ENCODE results near the gene PLXNA4. TPM values are rescaled to one million over a fixed set of nuclear protein-coding genes. Genes with fewer than 3 reads are reported as not detected.
A peak's percentile ranks its signal among the peaks of the same experiment; 100 is the strongest.

The PLXNA4 gene
- total and polyA plus RNA-seq, 9 of the 15 experiments (the other 6 are each of a cell fraction or from before 2014, with no cell fraction given), result under 0.01 to 0.09 TPM; not detected in 7

DNA sequence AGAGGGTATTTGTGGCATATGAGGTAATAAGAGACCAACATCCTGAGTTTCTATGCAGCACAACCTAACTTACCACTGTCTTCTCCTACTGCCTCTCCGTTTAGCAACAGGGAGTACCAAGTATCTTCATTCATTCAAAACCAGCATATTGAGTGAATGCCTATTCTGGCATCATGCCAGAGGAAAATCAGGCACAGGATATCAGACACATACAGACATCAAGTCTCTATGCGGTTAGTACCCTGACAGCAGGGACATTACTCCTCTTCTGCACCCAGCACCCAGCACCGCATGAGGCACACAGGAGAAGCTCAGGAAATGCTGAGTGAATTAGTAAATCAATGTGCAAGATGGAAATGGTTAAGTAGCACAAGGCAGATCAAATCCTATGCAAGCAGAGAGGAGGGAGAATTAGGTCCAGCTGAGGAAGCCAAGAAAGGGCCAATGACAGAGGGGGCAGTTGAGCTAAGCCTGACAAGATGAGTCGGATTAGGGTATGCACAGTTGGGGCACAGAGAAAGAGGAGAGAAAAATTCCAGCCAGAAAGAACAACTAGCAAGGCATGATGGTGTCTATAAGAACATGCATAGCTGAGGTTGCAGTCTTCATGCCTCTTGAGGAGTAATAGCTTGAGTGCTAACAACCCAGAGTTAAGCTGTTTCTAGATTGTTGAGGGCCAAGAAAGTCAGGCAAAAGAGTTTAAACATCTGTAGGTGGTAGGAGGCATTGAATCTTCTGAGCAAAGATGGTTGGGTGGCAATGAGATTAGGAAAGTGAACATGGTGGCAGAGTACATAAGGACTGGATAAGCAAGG lies 146.0 kb downstream of the PLXNA4 start:
- H3K9me3 ChIP-seq (replicated peaks; ENCODE audit: control insufficient read depth, insufficient read depth, low read depth, low read length), result no peaks in the 10 kb centered on the region
- no peak overlapping the region for H3K27ac ChIP-seq (ENCODE audit: extremely low read depth, low read depth, low read length)
- in situ Hi-C loops (cut with MboI), result no loop called here
- no peak overlapping the region for H3K4me3 ChIP-seq
- ChIA-PET POLR2A (no interaction called here), CTCF (ENCODE audit: low intra/inter-chr PET ratio) (interaction anchor here (0.5 kb wide), 1 partner anchor 771 kb away, joined by 5 read pairs; no protein-coding TSS in a partner anchor)
- H3K9ac ChIP-seq (ENCODE audit: insufficient read depth in 1 of 2, low read depth in 2 of 2, low read length in 2 of 2), result no peak overlapping the region
- ATAC-seq (no peak), FAIRE-seq (no peak), DNase-seq (ENCODE audit: extremely low read depth in 1 of 4, low spot score in 3 of 4) (no peak)
- H2AFZ ChIP-seq (ENCODE audit: low read depth, low read length), result no peak overlapping the region
- no peak overlapping the region for H3K4me2 ChIP-seq (ENCODE audit: insufficient read depth, low read length)
- no peaks in the 10 kb centered on the region; a peak in 2 of 5 replicates for H3K4me1 ChIP-seq (replicated peaks in 1 of 2; ENCODE audit: control insufficient read depth in 2 of 2, insufficient read depth in 2 of 2, low read length in 2 of 2)
- H3K9me1 ChIP-seq (ENCODE audit: control insufficient read depth, insufficient read depth, low read length), result no peaks in the 10 kb centered on the region
- no peaks in the 10 kb centered on the region for H4K20me1 ChIP-seq (replicated peaks; ENCODE audit: control insufficient read depth, insufficient read depth, low read length)
- no peaks in the 10 kb centered on the region for H3K36me3 ChIP-seq (ENCODE audit: control insufficient read depth, insufficient read depth, low read length)
- 0% methylated on average over 4 of the region's 4 CpGs for WGBS (ENCODE audit: insufficient coverage, low coverage, missing lambda C conversion rate)
- peaks cover 4 to 46% of the 10 kb centered on the region in 2 experiments; a peak in 3 of 5 replicates for H3K27me3 ChIP-seq (ENCODE audit: control insufficient read depth in 2 of 2, insufficient read depth in 2 of 2, low read length in 2 of 2)
- intact Hi-C loops (cut with micrococcal nuclease), result no loop called here
- BruUV-seq (replicated peaks), result no TSS peak
- H3K79me2 ChIP-seq (ENCODE audit: control insufficient read depth, insufficient read depth, low read length), result no peaks in the 10 kb centered on the region
- TF ChIP-seq NFIX (CRISPR knock-in tag; IDR thresholded peaks at IDR 0.05; ENCODE audit: low read depth) (peak; percentile 82), CLOCK (CRISPR knock-in tag; IDR thresholded peaks at IDR 0.05; ENCODE audit: borderline replicate concordance) (no peak), ZBTB34 (CRISPR knock-in tag; IDR thresholded peaks at IDR 0.05) (no peak), CREB1 (IDR thresholded peaks at IDR 0.05) (no peak), CREB1 (CRISPR knock-in tag; IDR thresholded peaks at IDR 0.05) (no peak), HMBOX1 (IDR thresholded peaks at IDR 0.05) (no peak), ZKSCAN3 (CRISPR knock-in tag; IDR thresholded peaks at IDR 0.05) (no peak), ZNF766 (CRISPR knock-in tag; conservative IDR thresholded peaks at IDR 0.05) (no peak), C11orf30 (IDR thresholded peaks at IDR 0.05; ENCODE audit: low read depth) (no peak), NFIC (IDR thresholded peaks at IDR 0.05) (peak; percentile 89), ATF1 (CRISPR knock-in tag; IDR thresholded peaks at IDR 0.05) (no peak), ATF1 (tag; IDR thresholded peaks at IDR 0.05) (no peak), COPS2 (conservative IDR thresholded peaks at IDR 0.05) (no peak), KLF6 (CRISPR knock-in tag; IDR thresholded peaks at IDR 0.05; ENCODE audit: borderline replicate concordance) (no peak), ZNF695 (CRISPR knock-in tag; IDR thresholded peaks at IDR 0.05) (no peak), ZNF146 (CRISPR knock-in tag; IDR thresholded peaks at IDR 0.05; ENCODE audit: unreplicated experiment) (no peak)
- TF ChIP-seq, protein P1, sequence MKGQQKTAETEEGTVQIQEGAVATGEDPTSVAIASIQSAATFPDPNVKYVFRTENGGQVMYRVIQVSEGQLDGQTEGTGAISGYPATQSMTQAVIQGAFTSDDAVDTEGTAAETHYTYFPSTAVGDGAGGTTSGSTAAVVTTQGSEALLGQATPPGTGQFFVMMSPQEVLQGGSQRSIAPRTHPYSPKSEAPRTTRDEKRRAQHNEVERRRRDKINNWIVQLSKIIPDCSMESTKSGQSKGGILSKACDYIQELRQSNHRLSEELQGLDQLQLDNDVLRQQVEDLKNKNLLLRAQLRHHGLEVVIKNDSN (CRISPR knock-in tag; IDR thresholded peaks at IDR 0.05), result peak; percentile 9; the same call in 1 of the 2 replicates
